IMR-90 (cell line): ENCODE data around the gene ATP9B. TPM values are rescaled to one million over a fixed set of nuclear protein-coding genes. Genes with fewer than 3 reads are reported as not detected.

ENCODE experiments used
- ATAC-seq: fragments of 200-7000 bp; cut with Tn5 transposase; 2 replicates; pipeline ENCODE4 v1.9.1; 2020; ENCODE audit warnings: low read depth, mild to moderate bottlenecking, moderate library complexity
- BruUV-seq: library from RNA; stranded (reverse); fragments of 400-500 nt; replicated peaks from 2 replicates; lab custom pipeline; 2021; lab: Mats Ljungman, UMichigan
- CTCF ChIA-PET: fragments of 300-600 bp; formaldehyde crosslinking; extraction: SDS; loops from one replicate; lab custom pipeline; 2021; ENCODE audit warnings: antibody characterized with exemption; lab: Yijun Ruan, JAX
- POLR2A ChIA-PET: fragments of 300-600 bp; sonication (Branson Sonifier 250); formaldehyde crosslinking; loops from one replicate; lab custom pipeline; 2022; ENCODE audit warnings: antibody characterized with exemption; ENCODE audit not compliant: unreplicated experiment; lab: Charles Lee
- DNase-seq: peaks from one replicate; pipeline ENCODE4 v3.0.0; 2013
- H2AFZ ChIP-seq: replicated peaks from 2 replicates; pipeline ENCODE3; 2013; ENCODE audit warnings: low read length, mild to moderate bottlenecking; ENCODE audit not compliant: poor library complexity
- H2AK5ac ChIP-seq: 2 replicates; pipeline ENCODE4 v1.6.1; 2013; ENCODE audit warnings: low read depth, low read length, inconsistent platforms
- H2AK9ac ChIP-seq: replicated peaks from 2 replicates; pipeline ENCODE3; 2013; ENCODE audit warnings: mild to moderate bottlenecking, low read depth, low read length, moderate library complexity; ENCODE audit not compliant: poor library complexity
- H2BK120ac ChIP-seq: 2 replicates; pipeline ENCODE4 v1.6.1; 2013; ENCODE audit warnings: low read depth, low read length, inconsistent platforms
- H2BK15ac ChIP-seq: 3 replicates; pipeline ENCODE4 v1.6.1; 2013; ENCODE audit warnings: low read depth, low read length, inconsistent platforms
- H2BK20ac ChIP-seq: 2 replicates; pipeline ENCODE4 v1.6.1; 2013; ENCODE audit warnings: low read depth, mild to moderate bottlenecking, inconsistent platforms, low read length, moderate library complexity
- H2BK5ac ChIP-seq: 2 replicates; pipeline ENCODE4 v1.6.1; 2013; ENCODE audit warnings: mild to moderate bottlenecking, low read depth, low read length, inconsistent platforms; ENCODE audit not compliant: poor library complexity, severe bottlenecking
- H3K14ac ChIP-seq: replicated peaks from 2 replicates; pipeline ENCODE4 v1.6.1; 2013; ENCODE audit warnings: low read depth, low read length, inconsistent platforms
- H3K18ac ChIP-seq: 2 replicates; pipeline ENCODE4 v1.6.1; 2013; ENCODE audit warnings: low read depth, low read length, control low read depth
- H3K23ac ChIP-seq: 2 replicates; pipeline ENCODE4 v1.6.1; 2013; ENCODE audit warnings: low read depth, low read length, inconsistent platforms
- H3K27ac ChIP-seq: 2 replicates; pipeline ENCODE4 v1.5.1; 2013; ENCODE audit warnings: mild to moderate bottlenecking, control low read depth, low read length; ENCODE audit not compliant: insufficient read depth
- H3K27me3 ChIP-seq: 2 replicates; pipeline ENCODE4 v1.6.1; 2013; ENCODE audit warnings: low read length; ENCODE audit not compliant: control insufficient read depth, insufficient read depth
- H3K36me3 ChIP-seq: 2 replicates; pipeline ENCODE4 v1.6.1; 2013; ENCODE audit warnings: low read length, mixed read lengths; ENCODE audit not compliant: control insufficient read depth, insufficient read depth
- H3K4ac ChIP-seq: 2 replicates; pipeline ENCODE4 v1.6.1; 2013; ENCODE audit warnings: low read depth, low read length, inconsistent platforms
- H3K4me1 ChIP-seq: 2 replicates; pipeline ENCODE4 v1.6.1; 2013; ENCODE audit warnings: low read length, mixed read lengths; ENCODE audit not compliant: control insufficient read depth, insufficient read depth
- H3K4me2 ChIP-seq: 2 replicates; pipeline ENCODE4 v1.6.1; 2013; ENCODE audit warnings: low read depth, mild to moderate bottlenecking, control low read depth, low read length, moderate library complexity
- H3K4me3 ChIP-seq: 2 replicates; pipeline ENCODE4 v1.5.1; 2013; ENCODE audit warnings: low read depth, mild to moderate bottlenecking, control low read depth, low read length, moderate library complexity; ENCODE audit not compliant: insufficient read depth
- H3K56ac ChIP-seq: 2 replicates; pipeline ENCODE4 v1.6.1; 2013; ENCODE audit warnings: low read length, inconsistent platforms; ENCODE audit not compliant: insufficient read depth; ENCODE audit errors: extremely low read depth
- H3K79me1 ChIP-seq, 2 experiments: 2 replicates each; pipeline ENCODE4 v1.6.1; 2013; ENCODE audit warnings: low read length in 2 of 2, inconsistent platforms in 1 of 2, low read depth in 1 of 2
- H3K9ac ChIP-seq: 2 replicates; pipeline ENCODE4 v1.6.1; 2013; ENCODE audit warnings: low read depth, low read length, control low read depth
- H3K9me1 ChIP-seq: 2 replicates; pipeline ENCODE4 v1.6.1; 2013; ENCODE audit warnings: low read length, inconsistent platforms; ENCODE audit not compliant: insufficient read depth
- H3K9me3 ChIP-seq: 2 replicates; pipeline ENCODE4 v1.6.1; 2013; ENCODE audit warnings: low read length; ENCODE audit not compliant: control insufficient read depth, insufficient read depth
- H4K20me1 ChIP-seq: 2 replicates; pipeline ENCODE4 v1.6.1; 2013; ENCODE audit warnings: low read length, inconsistent platforms; ENCODE audit not compliant: insufficient read depth
- H4K5ac ChIP-seq: 2 replicates; pipeline ENCODE4 v1.6.1; 2013; ENCODE audit warnings: mild to moderate bottlenecking, low read depth, low read length, control low read depth
- H4K8ac ChIP-seq, 2 experiments: 2 replicates each; pipeline ENCODE4 v1.6.1; 2013; ENCODE audit warnings: low read depth in 2 of 2, low read length in 2 of 2, control low read depth in 1 of 2, inconsistent platforms in 1 of 2
- H4K91ac ChIP-seq: 2 replicates; pipeline ENCODE4 v1.6.1; 2013; ENCODE audit warnings: low read depth, low read length, inconsistent platforms; ENCODE audit not compliant: insufficient read depth
- BHLHE40 ChIP-seq: fragments of 150-350 bp; IDR thresholded peaks from 2 replicates; pipeline ENCODE4 v1.6.1; 2016; ENCODE audit warnings: mild to moderate bottlenecking, low read depth, low read length
- FOS ChIP-seq: fragments of 150-350 bp; IDR thresholded peaks from 2 replicates; pipeline ENCODE4 v1.6.1; 2016; ENCODE audit warnings: low read depth, low read length
- RAD21 ChIP-seq: IDR thresholded peaks from 2 replicates; pipeline ENCODE4 v1.6.1; 2012; ENCODE audit warnings: low read length, improper control_type of control experiment
- SMC3 ChIP-seq: fragments of 150-350 bp; IDR thresholded peaks from 2 replicates; pipeline ENCODE4 v1.6.1; 2016; ENCODE audit warnings: low read depth, mild to moderate bottlenecking, antibody characterized with exemption, low read length, moderate library complexity
- WGBS, 2 experiments: methylation state at CpG; one replicate each; pipeline versions ENCODE4 v1.1.5 to v1.1.7; 2013; ENCODE audit warnings: missing lambda C conversion rate in 2 of 2; ENCODE audit not compliant: insufficient read length in 1 of 2; ENCODE audit errors: extremely low coverage in 2 of 2; 5-methylcytosine and 5-hydroxymethylcytosine counted together
- dilution Hi-C: fragments of 300-500 bp; cut with HindIII; formaldehyde crosslinking; loops from one replicate; pipeline ENCODE4 v1.14.3; 2018; ENCODE audit warnings: low sequenced_read_pairs; ENCODE audit not compliant: unreplicated experiment
- in situ Hi-C: fragments of 300-500 bp; cut with MboI; formaldehyde crosslinking; loops from 3 replicates; pipeline ENCODE4 v1.14.3; 2019; ENCODE audit warnings: low sequenced_read_pairs, inconsistent platforms, mixed read lengths
- intact Hi-C: fragments of 100-400 bp; cut with micrococcal nuclease; formaldehyde crosslinking; loops from 2 replicates; pipeline ENCODE4 v1.10.0; 2022
- polyA plus RNA-seq, 3 experiments: library from polyadenylated mRNA; depleted of rRNA; stranded (reverse); fragments of >200 nt; gene quantifications; 2 replicates each; pipeline ENCODE4 v1.2.3, GENCODE V29; 2012; ENCODE audit warnings: low replicate concordance in 1 of 3
- total RNA-seq: library from RNA; depleted of rRNA; stranded (reverse); fragments of >200 nt; gene quantifications from 2 replicates; pipeline ENCODE4 v1.2.3, GENCODE V29; 2012
- TF ChIP-seq, protein P1 (sequence below): fragments of 150-350 bp; IDR thresholded peaks from 2 replicates; pipeline ENCODE4 v1.6.1; 2016; ENCODE audit warnings: low read depth, mild to moderate bottlenecking, low read length, moderate library complexity, borderline replicate concordance
- TF ChIP-seq, protein P2 (sequence below): conservative IDR thresholded peaks from 2 replicates; pipeline ENCODE4 v1.5.1; 2012; ENCODE audit warnings: mild to moderate bottlenecking, low read depth, low read length, improper control_type of control experiment

Gene ATP9B
- total and polyA plus RNA-seq, 2 of the 4 experiments (the other 2 are of a cell fraction) = 11.0 to 11.5 TPM

DNA sequence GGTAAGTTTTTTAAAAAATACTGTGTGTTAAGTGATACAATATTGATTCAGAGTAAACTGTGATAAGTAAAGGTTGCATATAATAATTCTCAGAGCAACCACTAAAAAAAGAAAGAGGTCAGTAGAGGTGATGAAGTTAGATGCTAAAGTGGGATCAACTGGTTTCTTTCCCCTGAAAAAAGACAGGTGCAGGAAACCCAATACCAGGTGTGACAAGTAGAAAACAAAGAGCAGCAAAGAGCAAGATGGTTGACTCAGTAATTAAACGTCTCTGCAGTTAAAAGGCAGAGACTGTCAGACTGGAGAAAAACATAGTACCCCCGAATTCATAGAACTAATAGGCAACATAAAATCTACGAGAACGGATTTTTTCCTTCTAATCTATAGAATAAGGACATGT is 128.3 kb downstream of the ATP9B start (continued):
- TF ChIP-seq, protein P1, sequence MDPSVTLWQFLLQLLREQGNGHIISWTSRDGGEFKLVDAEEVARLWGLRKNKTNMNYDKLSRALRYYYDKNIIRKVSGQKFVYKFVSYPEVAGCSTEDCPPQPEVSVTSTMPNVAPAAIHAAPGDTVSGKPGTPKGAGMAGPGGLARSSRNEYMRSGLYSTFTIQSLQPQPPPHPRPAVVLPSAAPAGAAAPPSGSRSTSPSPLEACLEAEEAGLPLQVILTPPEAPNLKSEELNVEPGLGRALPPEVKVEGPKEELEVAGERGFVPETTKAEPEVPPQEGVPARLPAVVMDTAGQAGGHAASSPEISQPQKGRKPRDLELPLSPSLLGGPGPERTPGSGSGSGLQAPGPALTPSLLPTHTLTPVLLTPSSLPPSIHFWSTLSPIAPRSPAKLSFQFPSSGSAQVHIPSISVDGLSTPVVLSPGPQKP = no peak

DNA sequence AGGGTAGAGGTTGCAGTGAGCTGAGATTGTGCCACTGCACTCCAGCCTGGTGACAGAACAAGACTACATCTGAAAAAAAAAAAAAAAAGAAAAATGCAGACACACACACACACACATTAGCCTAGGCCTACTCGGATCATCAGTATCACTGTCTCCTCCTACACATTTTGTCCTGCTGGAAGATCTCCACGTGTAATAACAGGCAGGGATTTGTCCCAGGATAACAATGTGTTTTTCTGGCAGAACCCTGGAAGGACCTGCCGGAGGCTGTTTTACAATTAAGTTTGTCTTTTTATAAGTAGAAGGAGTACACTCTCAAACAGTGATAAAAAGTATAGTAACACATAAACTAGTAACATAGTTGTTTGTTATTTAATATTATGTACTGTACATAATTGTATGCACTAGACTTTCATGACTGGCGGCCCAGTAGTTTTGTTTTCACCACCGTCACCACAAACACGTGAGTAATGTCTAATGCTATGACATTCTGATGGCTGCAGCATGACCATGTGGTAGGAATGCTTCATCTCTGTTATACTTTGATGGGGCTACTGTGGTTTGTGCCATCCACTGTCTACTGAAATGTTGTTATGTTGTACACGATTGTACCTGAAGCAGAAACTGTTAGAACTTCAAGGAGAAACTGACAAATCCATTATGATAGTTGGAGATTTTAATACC is 130.6 kb downstream of the ATP9B start:
- H4K91ac ChIP-seq = no peak overlapping the region
- no peak overlapping the region for H2BK5ac ChIP-seq
- ATAC-seq (peak; percentile 62), DNase-seq (peak; percentile 35)
- H3K27ac ChIP-seq = no peak overlapping the region
- H3K4me1 ChIP-seq = no peaks in the 10 kb centered on the region; the same call in 1 of the 2 replicates
- no peak overlapping the region for H4K5ac ChIP-seq
- no peak overlapping the region for H3K56ac ChIP-seq
- peaks cover 5% of the 10 kb centered on the region for H3K36me3 ChIP-seq
- H3K27me3 ChIP-seq = no peaks in the 10 kb centered on the region
- intact Hi-C loops = no loop called here
- ChIA-PET POLR2A (no interaction called here), CTCF (no interaction called here)
- no TSS peak for BruUV-seq
- no peak overlapping the region for H2AFZ ChIP-seq
- H2BK15ac ChIP-seq = no peak overlapping the region
- no peak overlapping the region for H3K4me2 ChIP-seq
- no peak overlapping the region for H3K4me3 ChIP-seq
- no peak overlapping the region for H3K23ac ChIP-seq
- no peak overlapping the region for H2BK120ac ChIP-seq
- H2AK9ac ChIP-seq = no peak overlapping the region
- H3K18ac ChIP-seq = no peak overlapping the region
- in situ Hi-C loops = no loop called here
- no peak overlapping the region for H4K8ac ChIP-seq
- H3K14ac ChIP-seq = no peak overlapping the region
- no peaks in the 10 kb centered on the region for H3K79me1 ChIP-seq
- no peaks in the 10 kb centered on the region for H4K20me1 ChIP-seq
- no CpG with 5 or more reads among the region's 7 CpGs for WGBS, 2 experiments
- no peak overlapping the region for H3K4ac ChIP-seq
- peaks cover 4% of the 10 kb centered on the region; the same call in 1 of the 2 replicates for H3K9me1 ChIP-seq
- no peak overlapping the region for H2BK20ac ChIP-seq
- H2AK5ac ChIP-seq = no peak overlapping the region
- H3K9ac ChIP-seq = no peak overlapping the region
- dilution Hi-C loops = no loop called here
- H3K9me3 ChIP-seq = no peaks in the 10 kb centered on the region
- peak; percentile 36 for TF ChIP-seq RAD21
- TF ChIP-seq FOS = no peak
- TF ChIP-seq BHLHE40 = peak; percentile 77
- TF ChIP-seq, protein P2, sequence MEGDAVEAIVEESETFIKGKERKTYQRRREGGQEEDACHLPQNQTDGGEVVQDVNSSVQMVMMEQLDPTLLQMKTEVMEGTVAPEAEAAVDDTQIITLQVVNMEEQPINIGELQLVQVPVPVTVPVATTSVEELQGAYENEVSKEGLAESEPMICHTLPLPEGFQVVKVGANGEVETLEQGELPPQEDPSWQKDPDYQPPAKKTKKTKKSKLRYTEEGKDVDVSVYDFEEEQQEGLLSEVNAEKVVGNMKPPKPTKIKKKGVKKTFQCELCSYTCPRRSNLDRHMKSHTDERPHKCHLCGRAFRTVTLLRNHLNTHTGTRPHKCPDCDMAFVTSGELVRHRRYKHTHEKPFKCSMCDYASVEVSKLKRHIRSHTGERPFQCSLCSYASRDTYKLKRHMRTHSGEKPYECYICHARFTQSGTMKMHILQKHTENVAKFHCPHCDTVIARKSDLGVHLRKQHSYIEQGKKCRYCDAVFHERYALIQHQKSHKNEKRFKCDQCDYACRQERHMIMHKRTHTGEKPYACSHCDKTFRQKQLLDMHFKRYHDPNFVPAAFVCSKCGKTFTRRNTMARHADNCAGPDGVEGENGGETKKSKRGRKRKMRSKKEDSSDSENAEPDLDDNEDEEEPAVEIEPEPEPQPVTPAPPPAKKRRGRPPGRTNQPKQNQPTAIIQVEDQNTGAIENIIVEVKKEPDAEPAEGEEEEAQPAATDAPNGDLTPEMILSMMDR = peak; percentile 23
- TF ChIP-seq SMC3 = no peak
